ENCODE measurements around the gene TCF7L1.

DNA sequence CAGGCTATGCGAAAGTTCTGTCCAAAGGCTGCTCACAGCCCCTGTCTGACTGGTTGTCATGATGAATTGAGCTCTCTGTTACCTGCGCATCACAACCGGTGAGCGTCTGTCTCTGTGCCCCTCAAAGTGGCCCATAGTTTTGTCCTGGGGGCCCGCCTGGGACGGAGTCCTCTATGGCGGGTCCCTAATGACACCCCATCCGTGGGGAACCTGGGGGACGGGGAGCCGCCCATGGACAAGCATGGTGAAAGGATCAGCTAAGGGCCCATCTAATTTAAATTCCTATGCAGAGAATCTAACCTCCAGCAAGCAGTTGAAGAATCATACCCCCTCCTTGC is 221.8 kb downstream of the TCF7L1 start:
- no peak for TF ChIP-seq POLR2A (IDR thresholded peaks at IDR 0.05)
- TF ChIP-seq, protein P1, sequence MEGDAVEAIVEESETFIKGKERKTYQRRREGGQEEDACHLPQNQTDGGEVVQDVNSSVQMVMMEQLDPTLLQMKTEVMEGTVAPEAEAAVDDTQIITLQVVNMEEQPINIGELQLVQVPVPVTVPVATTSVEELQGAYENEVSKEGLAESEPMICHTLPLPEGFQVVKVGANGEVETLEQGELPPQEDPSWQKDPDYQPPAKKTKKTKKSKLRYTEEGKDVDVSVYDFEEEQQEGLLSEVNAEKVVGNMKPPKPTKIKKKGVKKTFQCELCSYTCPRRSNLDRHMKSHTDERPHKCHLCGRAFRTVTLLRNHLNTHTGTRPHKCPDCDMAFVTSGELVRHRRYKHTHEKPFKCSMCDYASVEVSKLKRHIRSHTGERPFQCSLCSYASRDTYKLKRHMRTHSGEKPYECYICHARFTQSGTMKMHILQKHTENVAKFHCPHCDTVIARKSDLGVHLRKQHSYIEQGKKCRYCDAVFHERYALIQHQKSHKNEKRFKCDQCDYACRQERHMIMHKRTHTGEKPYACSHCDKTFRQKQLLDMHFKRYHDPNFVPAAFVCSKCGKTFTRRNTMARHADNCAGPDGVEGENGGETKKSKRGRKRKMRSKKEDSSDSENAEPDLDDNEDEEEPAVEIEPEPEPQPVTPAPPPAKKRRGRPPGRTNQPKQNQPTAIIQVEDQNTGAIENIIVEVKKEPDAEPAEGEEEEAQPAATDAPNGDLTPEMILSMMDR (IDR thresholded peaks at IDR 0.05) = no peak

All from right lobe of liver (tissue), 4 donors.